Liver (tissue), 9 donors: ENCODE measurements around the gene MTM1. TPM values are rescaled to one million over a fixed set of nuclear protein-coding genes. Genes with fewer than 3 reads are reported as not detected.

ENCODE experiments used
- DNase-seq: peaks from one replicate; pipeline ENCODE4 v3.0.0-alpha.2; 2017; ENCODE audit warnings: low spot score
- H3K27ac ChIP-seq, 2 donors: one replicate each; pipeline ENCODE4 v1.7.0; 2013; ENCODE audit warnings: inconsistent platforms in 2 of 2, low read length in 2 of 2, control low read depth in 1 of 2, low read depth in 1 of 2, mild to moderate bottlenecking in 1 of 2
- H3K27me3 ChIP-seq, 4 donors: one replicate each; pipeline versions ENCODE4 v1.6.1 to v1.7.0; 2013; ENCODE audit warnings: low read length in 3 of 4, inconsistent platforms in 1 of 4, mild to moderate bottlenecking in 1 of 4, moderate library complexity in 1 of 4; ENCODE audit not compliant: control insufficient read depth in 4 of 4, insufficient read depth in 4 of 4
- H3K36me3 ChIP-seq, 4 donors: one replicate each; pipeline versions ENCODE4 v1.6.1 to v1.7.0; 2013; ENCODE audit warnings: low read length in 3 of 4, mild to moderate bottlenecking in 3 of 4, low read depth in 1 of 4, moderate library complexity in 1 of 4; ENCODE audit not compliant: control insufficient read depth in 4 of 4, insufficient read depth in 3 of 4
- H3K4me1 ChIP-seq, 4 donors: one replicate each; pipeline versions ENCODE4 v1.6.1 to v1.7.0; 2013; ENCODE audit warnings: low read length in 3 of 4, mild to moderate bottlenecking in 3 of 4, moderate library complexity in 1 of 4; ENCODE audit not compliant: control insufficient read depth in 4 of 4, insufficient read depth in 4 of 4
- H3K4me3 ChIP-seq, 3 donors: one replicate each; pipeline versions ENCODE4 v1.6.1 to v1.7.0; 2013; ENCODE audit warnings: low read length in 3 of 3, control low read depth in 1 of 3, low read depth in 1 of 3, mild to moderate bottlenecking in 1 of 3
- H3K9ac ChIP-seq, 2 donors: one replicate each; pipeline ENCODE4 v1.7.0; 2013; ENCODE audit warnings: low read length in 2 of 2, mild to moderate bottlenecking in 2 of 2, moderate library complexity in 2 of 2, control low read depth in 1 of 2, low read depth in 1 of 2
- H3K9me3 ChIP-seq, 4 donors: one replicate each; pipeline versions ENCODE4 v1.6.1 to v1.7.0; 2013; ENCODE audit warnings: low read length in 3 of 4; ENCODE audit not compliant: control insufficient read depth in 4 of 4
- EGR1 ChIP-seq, 2 donors: IDR thresholded peaks; 2 replicates each; pipeline ENCODE4 v1.6.1; 2016 to 2018; ENCODE audit warnings: antibody characterized with exemption in 2 of 2, low read depth in 2 of 2
- FOXA1 ChIP-seq: IDR thresholded peaks from 2 replicates; pipeline ENCODE4 v1.6.1; 2016; ENCODE audit warnings: antibody characterized with exemption
- FOXA2 ChIP-seq: IDR thresholded peaks from 2 replicates; pipeline ENCODE4 v1.6.1; 2016; ENCODE audit warnings: antibody characterized with exemption
- GABPA ChIP-seq, 2 donors: IDR thresholded peaks in 1 of 2; conservative IDR thresholded peaks in 1 of 2; 2 replicates each; pipeline ENCODE4 v1.6.1; 2016; ENCODE audit warnings: antibody characterized with exemption in 2 of 2, mild to moderate bottlenecking in 1 of 2, moderate library complexity in 1 of 2
- HNF4A ChIP-seq, 2 donors: conservative IDR thresholded peaks; 2 replicates each; pipeline ENCODE4 v1.6.1; 2016; ENCODE audit warnings: antibody characterized with exemption in 2 of 2, mild to moderate bottlenecking in 2 of 2
- HNF4G ChIP-seq: IDR thresholded peaks from 2 replicates; pipeline ENCODE4 v1.6.1; 2016; ENCODE audit warnings: antibody characterized with exemption
- JUND ChIP-seq, 2 donors: IDR thresholded peaks; 2 replicates each; pipeline ENCODE4 v1.6.1; 2016; ENCODE audit warnings: antibody characterized with exemption in 2 of 2
- NR2F2 ChIP-seq: IDR thresholded peaks from 2 replicates; pipeline ENCODE4 v1.6.1; 2016; ENCODE audit warnings: antibody characterized with exemption
- RAD21 ChIP-seq, 2 donors: IDR thresholded peaks; 2 replicates each; pipeline ENCODE4 v1.6.1; 2016; ENCODE audit warnings: antibody characterized with exemption in 2 of 2, mild to moderate bottlenecking in 2 of 2
- REST ChIP-seq: IDR thresholded peaks from 2 replicates; pipeline ENCODE4 v1.6.1; 2016; ENCODE audit warnings: antibody characterized with exemption, mild to moderate bottlenecking
- RXRA ChIP-seq, 2 donors: IDR thresholded peaks; 2 replicates each; pipeline ENCODE4 v1.6.1; 2017 to 2018; ENCODE audit warnings: antibody characterized with exemption in 2 of 2, mild to moderate bottlenecking in 1 of 2
- SP1 ChIP-seq: IDR thresholded peaks from 2 replicates; pipeline ENCODE4 v1.6.1; 2018; ENCODE audit warnings: antibody characterized with exemption, mild to moderate bottlenecking
- TAF1 ChIP-seq: conservative IDR thresholded peaks from 2 replicates; pipeline ENCODE4 v1.6.1; 2016; ENCODE audit warnings: antibody characterized with exemption, mild to moderate bottlenecking
- YY1 ChIP-seq: IDR thresholded peaks from 2 replicates; pipeline ENCODE4 v1.6.1; 2016; ENCODE audit warnings: antibody characterized with exemption, mild to moderate bottlenecking
- WGBS: extraction: QIAGEN DNeasy Blood & Tissue Kit; methylation state at CpG from one replicate; pipeline ENCODE4 v1.1.7; 2013; 5-methylcytosine and 5-hydroxymethylcytosine counted together
- polyA plus RNA-seq, 2 donors: library from polyadenylated mRNA; stranded (reverse) in 1 of 2; unstranded in 1 of 2; fragments of 200-250 nt in 1 of 2; fragments of >200 nt in 1 of 2; fragmentation: Nextera tagmentation in 1 of 2; extraction: Ambion mirVana in 1 of 2; gene quantifications; one replicate each; pipeline versions ENCODE4 v1.2.1 to v1.2.3, GENCODE V29; 2013 to 2015
- total RNA-seq, 2 donors: library from RNA; depleted of rRNA; stranded (reverse); fragments of >200 nt; gene quantifications; one replicate each; pipeline ENCODE4 v1.2.3, GENCODE V29; 2014
- TF ChIP-seq, protein P1 (sequence below): fragments of 150-350 bp; IDR thresholded peaks from 2 replicates; pipeline ENCODE4 v1.5.1; 2017; ENCODE audit warnings: improper control_type of control experiment, low read depth, low read length; ENCODE audit not compliant: missing input control
- TF ChIP-seq, protein P2 (sequence below): IDR thresholded peaks from 2 replicates; pipeline ENCODE4 v1.6.1; 2016; ENCODE audit warnings: antibody characterized with exemption
- TF ChIP-seq, protein P3 (sequence below): IDR thresholded peaks from 2 replicates; pipeline ENCODE4 v1.6.1; 2016; ENCODE audit warnings: antibody characterized with exemption
- donor health status: healthy.
- donor health status: healthy.
- donor health status: healthy.
- donor health status: healthy.
- donor health status: healthy.

Gene MTM1
- total and polyA plus RNA-seq, 4 donors, result 5.9 to 21.2 (median 11.4) TPM

DNA sequence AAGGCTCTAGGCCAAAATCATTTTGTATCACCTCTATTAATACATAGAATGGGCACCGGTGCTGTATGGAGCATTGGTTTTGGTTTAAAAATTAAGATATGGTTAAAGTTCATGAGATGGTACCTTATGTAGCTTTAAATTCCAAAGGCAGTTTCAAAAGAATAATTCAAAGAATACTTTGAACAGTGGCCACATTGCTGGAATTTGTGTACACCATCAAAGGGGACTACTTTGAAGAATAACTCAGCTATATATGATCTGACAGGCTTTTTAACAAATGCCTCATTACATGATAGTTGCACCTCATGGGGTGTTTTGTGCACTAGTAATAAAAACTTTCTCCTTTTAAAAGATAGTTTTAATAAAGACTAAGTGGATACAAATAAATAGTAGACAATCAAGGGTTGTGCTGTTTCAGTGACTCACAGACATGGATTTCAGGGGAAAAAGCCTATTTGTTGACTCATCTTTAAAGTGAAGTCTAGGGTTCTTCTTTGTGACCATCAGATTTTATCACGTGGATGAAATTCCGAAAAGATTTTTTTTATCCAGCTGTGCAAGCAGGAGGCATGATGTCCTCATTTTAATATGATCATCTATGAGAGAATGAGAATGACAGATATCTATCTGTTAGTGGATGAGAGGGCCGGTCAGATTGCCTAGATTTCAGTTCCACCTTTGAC is 12.8 kb downstream of the MTM1 start:
- Histone ChIP-seq H3K9me3 (peaks cover 0 to 2% (median 0%) of the 10 kb centered on the region in 4 donors), H3K27ac (no peak overlapping the region), H3K9ac (no peak overlapping the region), H3K4me3 (no peak overlapping the region), H3K27me3 (no peaks in the 10 kb centered on the region), H3K4me1 (peaks cover 0 to 3% (median 1%) of the 10 kb centered on the region in 4 donors), H3K36me3 (no peaks in the 10 kb centered on the region)
- no peak for TF ChIP-seq FOXA1
- DNase-seq, result no peak
- 59% methylated on average over 4 of the region's 4 CpGs for WGBS

DNA sequence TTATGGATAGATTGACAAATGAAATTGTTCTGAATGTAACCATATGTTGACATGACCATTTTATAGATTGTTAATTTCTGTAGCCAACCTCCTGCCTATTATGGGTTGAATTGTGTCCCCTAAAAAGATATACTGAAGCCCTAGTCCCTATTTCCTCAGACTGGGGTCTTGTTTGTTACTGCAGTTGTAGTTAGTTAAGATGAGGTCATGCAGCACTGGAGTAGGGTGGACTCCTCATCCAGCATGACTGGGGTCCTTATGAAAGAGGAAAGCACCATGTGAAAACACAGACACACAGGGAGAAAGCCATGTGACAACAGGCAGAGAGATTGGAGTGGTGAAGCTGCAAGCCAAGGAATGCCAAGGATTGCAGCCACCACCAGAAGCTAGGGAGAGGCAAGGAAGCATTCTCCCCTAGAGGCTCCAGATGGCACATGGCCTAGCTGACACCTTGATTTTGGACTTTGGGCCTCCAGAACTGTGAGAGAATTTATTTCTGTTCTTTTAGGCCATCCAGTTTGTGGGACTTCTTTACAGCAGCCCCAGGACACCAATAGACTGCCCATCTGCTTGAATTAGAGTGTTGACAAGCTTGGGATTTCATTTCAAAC is 14.0 kb downstream of the MTM1 start:
- TF ChIP-seq GABPA (IDR thresholded peaks at IDR 0.05 in 1 of 2, conservative IDR thresholded peaks at IDR 0.05 in 1 of 2) (no peak), HNF4G (no peak), FOXA1 (no peak), HNF4A (conservative IDR thresholded peaks at IDR 0.05) (peak in 1 of 2 donors; percentile 34), SP1 (no peak)
- no peak overlapping the region for H3K9ac ChIP-seq
- no peak overlapping the region for H3K4me3 ChIP-seq
- H3K9me3 ChIP-seq, result peaks cover 0 to 2% (median 0%) of the 10 kb centered on the region in 4 donors
- H3K27ac ChIP-seq, result no peak overlapping the region
- H3K27me3 ChIP-seq, result no peaks in the 10 kb centered on the region
- no peaks in the 10 kb centered on the region for H3K36me3 ChIP-seq
- peaks cover 0 to 7% (median 3%) of the 10 kb centered on the region in 4 donors for H3K4me1 ChIP-seq
- no peak for DNase-seq

DNA sequence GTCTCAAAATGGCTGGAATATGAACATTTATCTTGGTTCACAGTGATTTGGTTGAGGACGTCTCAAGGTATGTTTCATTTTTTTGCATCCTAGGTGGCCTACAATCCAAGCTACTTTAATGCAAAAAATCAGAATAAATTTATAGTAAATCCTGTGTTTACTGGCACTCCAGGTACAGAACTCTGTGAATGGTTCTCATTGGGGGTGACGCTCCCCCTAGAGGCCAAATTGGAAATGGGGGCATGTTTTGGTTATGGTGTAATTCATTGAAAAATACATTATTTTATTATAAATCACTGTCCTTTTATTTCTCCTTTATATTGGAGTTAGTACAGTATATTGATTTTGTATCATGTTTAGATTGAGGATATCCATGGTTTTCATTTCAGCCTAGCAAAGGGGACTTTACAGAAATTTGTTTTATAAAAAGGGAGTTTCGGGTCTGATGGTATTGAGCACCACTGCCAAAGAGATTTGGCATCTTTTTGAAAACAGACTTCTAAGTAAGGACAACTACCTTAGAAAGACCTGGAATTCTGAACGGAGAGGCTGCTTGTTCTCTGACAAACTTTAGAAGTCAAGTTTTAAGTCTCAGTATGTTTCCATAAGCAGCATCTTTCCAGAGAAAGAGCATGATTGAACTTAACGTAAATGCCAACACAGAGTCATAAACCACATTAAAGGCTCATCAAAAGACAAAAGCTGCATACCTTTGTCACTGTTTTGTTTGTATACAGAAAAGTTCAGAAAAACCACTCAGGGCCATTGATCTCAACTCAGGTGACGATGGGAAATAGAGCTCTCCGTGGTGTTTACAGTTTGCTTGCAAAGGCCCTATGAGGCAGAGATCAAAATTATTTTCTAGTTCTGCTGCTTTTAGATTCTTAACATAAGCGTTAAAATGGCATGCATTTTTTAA is 19.4 kb downstream of the MTM1 start:
- no peak overlapping the region for H3K9ac ChIP-seq
- peak; percentile 41 for DNase-seq
- H3K4me1 ChIP-seq, result peaks cover 0 to 9% (median 4%) of the 10 kb centered on the region in 4 donors
- H3K36me3 ChIP-seq, result no peaks in the 10 kb centered on the region
- WGBS, result 61% methylated on average over 8 of the region's 8 CpGs
- no peaks in the 10 kb centered on the region for H3K9me3 ChIP-seq
- H3K27me3 ChIP-seq, result no peaks in the 10 kb centered on the region
- no peak overlapping the region for H3K27ac ChIP-seq
- H3K4me3 ChIP-seq, result no peak overlapping the region
- TF ChIP-seq SP1 (no peak), FOXA1 (no peak), RAD21 (IDR thresholded peaks at IDR 0.05) (peak; percentile 56 to 68), YY1 (no peak), REST (no peak), FOXA2 (no peak), GABPA (IDR thresholded peaks at IDR 0.05 in 1 of 2, conservative IDR thresholded peaks at IDR 0.05 in 1 of 2) (no peak), HNF4G (no peak), JUND (IDR thresholded peaks at IDR 0.05) (no peak), EGR1 (IDR thresholded peaks at IDR 0.05; ENCODE audit: low read depth in 2 of 2) (no peak), NR2F2 (no peak), TAF1 (no peak), HNF4A (conservative IDR thresholded peaks at IDR 0.05) (no peak), RXRA (IDR thresholded peaks at IDR 0.05) (peak in 1 of 2 donors; percentile 9)
- TF ChIP-seq, protein P1, sequence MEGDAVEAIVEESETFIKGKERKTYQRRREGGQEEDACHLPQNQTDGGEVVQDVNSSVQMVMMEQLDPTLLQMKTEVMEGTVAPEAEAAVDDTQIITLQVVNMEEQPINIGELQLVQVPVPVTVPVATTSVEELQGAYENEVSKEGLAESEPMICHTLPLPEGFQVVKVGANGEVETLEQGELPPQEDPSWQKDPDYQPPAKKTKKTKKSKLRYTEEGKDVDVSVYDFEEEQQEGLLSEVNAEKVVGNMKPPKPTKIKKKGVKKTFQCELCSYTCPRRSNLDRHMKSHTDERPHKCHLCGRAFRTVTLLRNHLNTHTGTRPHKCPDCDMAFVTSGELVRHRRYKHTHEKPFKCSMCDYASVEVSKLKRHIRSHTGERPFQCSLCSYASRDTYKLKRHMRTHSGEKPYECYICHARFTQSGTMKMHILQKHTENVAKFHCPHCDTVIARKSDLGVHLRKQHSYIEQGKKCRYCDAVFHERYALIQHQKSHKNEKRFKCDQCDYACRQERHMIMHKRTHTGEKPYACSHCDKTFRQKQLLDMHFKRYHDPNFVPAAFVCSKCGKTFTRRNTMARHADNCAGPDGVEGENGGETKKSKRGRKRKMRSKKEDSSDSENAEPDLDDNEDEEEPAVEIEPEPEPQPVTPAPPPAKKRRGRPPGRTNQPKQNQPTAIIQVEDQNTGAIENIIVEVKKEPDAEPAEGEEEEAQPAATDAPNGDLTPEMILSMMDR, result peak; percentile 42
- TF ChIP-seq, protein P2, sequence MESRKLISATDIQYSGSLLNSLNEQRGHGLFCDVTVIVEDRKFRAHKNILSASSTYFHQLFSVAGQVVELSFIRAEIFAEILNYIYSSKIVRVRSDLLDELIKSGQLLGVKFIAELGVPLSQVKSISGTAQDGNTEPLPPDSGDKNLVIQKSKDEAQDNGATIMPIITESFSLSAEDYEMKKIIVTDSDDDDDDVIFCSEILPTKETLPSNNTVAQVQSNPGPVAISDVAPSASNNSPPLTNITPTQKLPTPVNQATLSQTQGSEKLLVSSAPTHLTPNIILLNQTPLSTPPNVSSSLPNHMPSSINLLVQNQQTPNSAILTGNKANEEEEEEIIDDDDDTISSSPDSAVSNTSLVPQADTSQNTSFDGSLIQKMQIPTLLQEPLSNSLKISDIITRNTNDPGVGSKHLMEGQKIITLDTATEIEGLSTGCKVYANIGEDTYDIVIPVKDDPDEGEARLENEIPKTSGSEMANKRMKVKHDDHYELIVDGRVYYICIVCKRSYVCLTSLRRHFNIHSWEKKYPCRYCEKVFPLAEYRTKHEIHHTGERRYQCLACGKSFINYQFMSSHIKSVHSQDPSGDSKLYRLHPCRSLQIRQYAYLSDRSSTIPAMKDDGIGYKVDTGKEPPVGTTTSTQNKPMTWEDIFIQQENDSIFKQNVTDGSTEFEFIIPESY, result no peak
- TF ChIP-seq, protein P3, sequence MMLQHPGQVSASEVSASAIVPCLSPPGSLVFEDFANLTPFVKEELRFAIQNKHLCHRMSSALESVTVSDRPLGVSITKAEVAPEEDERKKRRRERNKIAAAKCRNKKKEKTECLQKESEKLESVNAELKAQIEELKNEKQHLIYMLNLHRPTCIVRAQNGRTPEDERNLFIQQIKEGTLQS, result no peak
